ENCODE results near the gene CTU2.

The CTU2 gene

GRCh38 chr16:88697831-88698615, 8.3 kb upstream of the CTU2 start:
- DNase-seq = no peak

- no peak for DNase-seq
These were observed 7.7 kb upstream of the CTU2 start for GRCh38 chr16:88698646-88699045.

GRCh38 chr16:88699180-88699579, 7.1 kb upstream of the CTU2 start:
- no peak for DNase-seq

- DNase-seq = no peak
These were observed 6.0 kb upstream of the CTU2 start for GRCh38 chr16:88700322-88700635.

GRCh38 chr16:88700636-88701482, 5.4 kb upstream of the CTU2 start:
- DNase-seq = peak; percentile 94

- DNase-seq = no peak
These were observed 4.5 kb upstream of the CTU2 start for GRCh38 chr16:88701581-88702370.

- DNase-seq = no peak
These were observed 3.7 kb upstream of the CTU2 start for GRCh38 chr16:88702371-88703210.

GRCh38 chr16:88703486-88704309, 2.6 kb upstream of the CTU2 start:
- peak; percentile 69 for DNase-seq

GRCh38 chr16:88705076-88705684, 1.1 kb upstream of the CTU2 start:
- peak; percentile 47 for DNase-seq

GRCh38 chr16:88705801-88706228, 488 bp upstream of the CTU2 start:
- DNase-seq = no peak

- no peak for DNase-seq
These were observed 893 bp downstream of the CTU2 start for GRCh38 chr16:88706965-88707826.

GRCh38 chr16:88710556-88710955, 4.3 kb downstream of the CTU2 start:
- no peak for DNase-seq

GRCh38 chr16:88711750-88712340, 5.5 kb downstream of the CTU2 start:
- DNase-seq = no peak

GRCh38 chr16:88712362-88712979, 6.2 kb downstream of the CTU2 start:
- no peak for DNase-seq

GRCh38 chr16:88713054-88713453, 6.8 kb downstream of the CTU2 start:
- DNase-seq = no peak

GRCh38 chr16:88713568-88714419, 7.5 kb downstream of the CTU2 start:
- DNase-seq = no peak

- DNase-seq = no peak
These were observed 8.4 kb downstream of the CTU2 start for GRCh38 chr16:88714420-88715302.

Data from CD4-positive, alpha-beta T cell treated with Interferon gamma for 1 hour (primary cell).